Glomerular visceral epithelial cell (primary cell): ENCODE results near the gene KDM8.
"Not testable (repeated sequence)": the region's sequence is repeated elsewhere in the genome, so short reads cannot be mapped to it uniquely, and the experiment has no call there.

Source experiments
- DNase-seq: peaks from one replicate; pipeline ENCODE4 v3.0.0-alpha.2; 2016; ENCODE audit errors: extremely low spot score

Gene KDM8

DNA sequence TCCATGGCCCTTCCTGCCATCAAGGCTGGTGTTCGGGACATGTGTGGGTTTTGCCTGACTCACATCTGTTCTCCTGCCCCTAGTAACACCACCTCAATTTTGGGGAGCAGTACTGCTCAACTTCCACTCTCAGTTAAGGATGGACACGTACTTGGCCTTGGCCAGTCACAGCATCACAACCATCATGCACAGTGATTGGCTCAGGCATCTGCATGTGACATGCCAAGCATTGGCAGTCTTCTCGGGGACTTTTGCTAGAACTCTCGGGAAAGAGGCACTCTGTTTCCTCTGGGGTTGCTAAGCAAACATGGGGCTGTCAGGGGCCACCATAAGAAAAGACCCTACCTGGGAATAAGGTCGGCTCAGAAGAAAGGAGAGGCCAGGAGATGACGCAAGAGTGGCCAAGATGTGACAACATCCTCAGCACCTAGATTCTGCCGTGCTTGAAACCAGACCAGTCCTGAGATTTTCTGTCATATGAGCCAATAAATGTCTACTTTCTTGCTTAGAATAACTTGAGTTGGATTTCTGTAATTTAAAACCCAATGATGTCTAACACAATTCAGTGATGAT lies 11.9 kb upstream of the KDM8 start:
- no peak for DNase-seq

DNA sequence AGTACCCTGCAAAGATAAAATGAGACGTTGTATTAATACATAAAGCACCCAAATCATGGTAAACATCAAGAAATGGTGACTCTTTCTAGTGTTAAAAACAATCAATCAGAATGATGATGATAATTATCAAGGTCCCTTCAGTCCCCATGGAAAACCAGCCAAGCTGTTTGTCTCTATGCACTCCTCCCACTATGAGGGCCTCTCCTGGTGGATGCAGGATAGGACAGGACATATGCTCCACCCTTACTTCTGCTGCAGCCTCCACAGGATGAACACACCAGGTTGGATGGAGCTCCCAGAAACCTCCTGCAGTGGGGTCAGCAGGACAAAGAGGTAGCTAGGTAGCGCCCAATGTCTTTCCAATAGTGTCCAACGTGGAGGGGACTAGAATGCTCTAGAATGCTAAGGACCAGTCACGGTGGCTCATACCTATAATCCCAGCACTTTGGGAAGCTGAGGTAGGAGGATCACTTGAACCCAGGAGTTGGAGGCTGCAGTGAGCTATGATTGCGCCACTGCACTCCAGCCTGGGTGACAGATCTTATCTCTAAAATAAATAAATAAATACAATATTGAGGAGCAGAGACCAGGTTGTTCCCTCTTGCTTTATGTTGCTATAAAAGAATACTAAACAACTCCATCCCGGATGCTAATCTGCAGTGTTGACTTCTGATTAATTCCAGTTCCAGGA lies 9.9 kb upstream of the KDM8 start:
- DNase-seq: no peak

GRCh38 chr16:27195076-27195741 lies 8.1 kb upstream of the KDM8 start:
- no peak for DNase-seq

DNA sequence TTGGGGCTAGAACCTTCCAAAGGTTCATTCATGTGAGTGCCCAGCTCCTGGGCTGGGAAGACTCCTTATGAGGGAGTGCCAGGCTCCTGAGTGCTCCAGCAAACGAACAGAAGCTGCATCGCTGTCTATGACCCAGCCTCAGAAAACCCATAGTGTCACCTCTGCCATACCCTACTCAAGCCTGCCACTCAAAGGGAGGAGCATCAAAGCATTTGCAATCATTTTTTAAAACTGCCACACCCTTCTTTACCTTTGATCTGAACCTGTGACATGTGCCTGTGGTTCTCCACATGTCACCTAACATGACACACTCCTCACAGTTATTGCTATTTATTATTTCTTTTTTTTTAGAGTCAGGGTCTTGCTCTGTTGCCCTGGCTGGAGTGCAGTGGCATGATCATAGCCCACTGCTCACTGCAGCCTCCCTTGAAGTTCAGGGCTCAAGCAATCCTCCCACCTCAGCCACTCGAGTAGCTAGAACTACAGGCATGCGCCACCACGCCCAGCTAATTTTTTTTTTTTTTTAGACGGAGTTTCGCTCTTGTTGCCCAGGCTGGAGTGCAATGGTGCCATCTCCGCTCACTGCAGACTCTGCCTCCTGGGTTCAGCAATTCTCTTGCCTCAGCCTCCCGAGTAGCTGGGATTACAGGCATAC lies 7.3 kb upstream of the KDM8 start:
- DNase-seq: no peak

GRCh38 chr16:27197004-27197403 lies 6.3 kb upstream of the KDM8 start:
- DNase-seq: no peak

GRCh38 chr16:27198451-27199234 lies 4.7 kb upstream of the KDM8 start:
- DNase-seq: no peak

GRCh38 chr16:27199235-27199586 lies 4.1 kb upstream of the KDM8 start:
- DNase-seq: no peak

- DNase-seq: no peak
These were observed 3.6 kb upstream of the KDM8 start for GRCh38 chr16:27199736-27200135.

GRCh38 chr16:27200914-27201313 lies 2.4 kb upstream of the KDM8 start:
- DNase-seq: not testable (repeated sequence)

DNA sequence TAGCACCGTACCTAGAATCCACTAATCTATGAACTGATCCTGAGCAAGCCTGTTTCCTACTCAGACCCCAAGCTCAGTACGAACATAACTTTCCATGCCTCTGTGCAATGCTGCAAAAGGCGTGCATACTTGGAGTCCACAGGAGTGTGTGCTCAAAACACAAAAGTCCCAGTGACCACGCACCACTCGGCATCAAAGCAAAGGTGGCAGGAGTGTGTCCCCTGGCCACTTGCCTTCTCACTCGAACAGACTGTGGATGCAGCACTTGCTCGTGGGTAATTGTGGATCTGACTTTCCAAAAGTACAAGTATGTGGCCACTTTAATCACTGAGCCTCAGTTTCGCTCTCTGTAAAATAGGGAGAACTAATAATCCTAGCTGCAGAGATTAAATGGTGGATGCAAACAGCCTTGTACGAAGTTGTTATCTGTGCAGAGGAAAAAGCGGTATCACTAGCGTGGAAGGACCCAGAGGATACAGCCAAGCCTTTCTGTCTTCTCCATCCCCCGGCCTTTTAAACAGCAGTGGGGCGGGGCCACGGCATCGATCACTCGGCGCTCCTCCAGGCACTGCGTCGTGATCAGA lies 311 bp upstream of the KDM8 start:
- peak; percentile 83 for DNase-seq

- no peak for DNase-seq
These were observed 1.1 kb downstream of the KDM8 start for GRCh38 chr16:27204312-27204915.

- DNase-seq: no peak
These were observed 2.2 kb downstream of the KDM8 start for GRCh38 chr16:27205423-27206065.

- peak; percentile 59 for DNase-seq
These were observed 3.8 kb downstream of the KDM8 start for GRCh38 chr16:27207121-27207520.

DNA sequence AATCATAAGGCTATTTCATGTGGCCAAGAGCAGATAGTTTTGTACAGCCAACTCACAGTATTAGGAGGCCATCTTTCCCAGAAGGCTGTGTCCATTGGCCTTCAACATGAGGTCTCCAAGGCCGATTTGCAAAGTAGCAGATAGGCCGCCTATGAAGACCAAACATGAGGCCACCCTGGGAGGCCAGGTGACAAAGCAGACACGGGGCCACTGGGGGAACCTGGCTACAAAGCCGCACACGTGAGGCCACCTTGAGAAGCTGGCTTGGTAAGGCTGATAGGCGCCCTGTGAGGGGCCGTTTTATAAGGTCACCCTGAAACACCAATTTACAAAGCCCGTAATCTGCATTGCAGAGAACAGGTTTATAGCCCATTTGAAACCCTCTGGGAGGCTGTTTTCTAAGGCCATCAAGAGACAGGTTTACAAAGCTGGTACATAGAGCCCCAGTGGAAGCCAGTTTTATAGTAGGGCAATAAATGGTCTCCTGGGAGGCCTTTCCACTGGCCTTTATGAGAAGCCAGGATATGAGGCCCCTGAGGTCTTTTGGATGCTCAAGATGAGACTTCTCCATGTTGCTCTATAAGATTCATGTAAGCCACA lies 4.9 kb downstream of the KDM8 start:
- DNase-seq: no peak

GRCh38 chr16:27208796-27209195 lies 5.5 kb downstream of the KDM8 start:
- peak; percentile 31 for DNase-seq

DNA sequence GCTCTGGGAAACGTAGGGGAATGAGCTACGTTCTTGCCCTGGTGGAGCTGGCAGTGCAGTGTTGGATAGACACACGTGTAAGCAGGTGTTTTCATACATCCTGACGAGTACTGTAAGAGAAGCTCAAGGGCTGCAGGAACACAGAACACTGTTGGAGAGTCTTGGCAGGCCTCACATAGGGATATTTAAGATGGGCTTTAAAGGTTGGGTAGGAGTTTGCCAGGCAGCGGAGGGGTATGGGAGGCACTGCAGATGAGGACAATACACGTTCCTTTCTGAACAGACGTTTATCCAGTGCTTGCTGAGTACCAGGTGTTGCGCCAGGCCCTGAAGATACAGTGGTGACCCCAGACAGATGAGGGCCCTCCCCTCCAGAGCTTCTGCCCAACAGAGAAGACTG lies 6.3 kb downstream of the KDM8 start:
- DNase-seq: no peak

- no peak for DNase-seq
These were observed 6.8 kb downstream of the KDM8 start for GRCh38 chr16:27210174-27210573.

GRCh38 chr16:27211026-27211425 lies 7.7 kb downstream of the KDM8 start:
- DNase-seq: no peak

GRCh38 chr16:27214084-27214961 lies 11.0 kb downstream of the KDM8 start:
- DNase-seq: no peak
